ENCODE data around the gene ZNF785. TPM values are rescaled to one million over a fixed set of nuclear protein-coding genes. Genes with fewer than 3 reads are reported as not detected.

ZNF785 gene
- total and polyA plus RNA-seq, 2 of the 13 experiments (the other 11 are each of a cell fraction or from before 2014, with no cell fraction given) = 0.01 TPM; not detected in 1

DNA sequence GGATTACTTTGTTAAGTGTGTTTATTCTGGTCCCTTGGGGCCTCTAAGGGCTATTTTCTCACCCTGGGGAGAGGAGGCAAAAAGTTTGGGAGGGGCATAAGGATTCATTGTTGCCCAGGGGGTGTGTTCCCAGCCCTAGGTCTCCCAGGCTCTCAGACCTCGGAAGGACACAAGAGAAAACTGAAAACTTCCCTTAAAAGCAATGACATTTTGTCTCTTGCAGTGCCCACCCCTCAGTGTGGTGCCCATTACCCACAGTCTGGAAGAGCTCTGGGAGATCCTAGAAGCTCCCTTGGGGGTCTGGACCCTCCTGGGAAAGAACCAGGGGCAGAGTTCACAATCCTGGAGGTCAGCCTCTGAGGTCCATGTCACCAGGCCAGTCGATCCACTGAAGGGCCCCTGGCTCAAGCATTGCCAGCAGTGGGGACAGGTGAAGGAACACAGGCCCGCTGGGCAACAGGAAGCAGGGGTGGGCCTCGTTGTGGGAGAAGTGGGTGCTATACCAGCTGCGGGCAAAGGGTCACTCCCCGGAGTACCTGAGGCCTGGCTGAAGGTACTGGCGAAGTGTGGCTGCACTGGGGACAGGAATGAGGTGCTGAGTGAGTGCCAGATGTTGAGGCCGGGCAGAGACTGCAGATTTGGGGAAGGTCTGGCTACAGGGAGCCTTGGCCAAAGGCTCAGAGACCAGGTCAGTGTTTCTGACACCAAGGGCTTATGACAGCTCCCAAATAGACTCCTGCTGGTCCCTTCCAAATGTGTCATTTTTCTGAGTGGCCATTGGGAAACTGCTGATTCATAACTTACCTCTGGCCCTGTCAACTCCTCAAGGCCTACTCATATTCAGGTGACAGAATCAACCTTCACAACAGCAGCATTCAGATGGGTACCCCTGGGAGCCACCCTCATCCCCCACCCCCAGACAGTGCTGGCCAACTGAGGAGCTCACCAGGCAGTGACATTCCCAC is 46.2 kb downstream of the ZNF785 start (continued):
- TF ChIP-seq, protein P1, sequence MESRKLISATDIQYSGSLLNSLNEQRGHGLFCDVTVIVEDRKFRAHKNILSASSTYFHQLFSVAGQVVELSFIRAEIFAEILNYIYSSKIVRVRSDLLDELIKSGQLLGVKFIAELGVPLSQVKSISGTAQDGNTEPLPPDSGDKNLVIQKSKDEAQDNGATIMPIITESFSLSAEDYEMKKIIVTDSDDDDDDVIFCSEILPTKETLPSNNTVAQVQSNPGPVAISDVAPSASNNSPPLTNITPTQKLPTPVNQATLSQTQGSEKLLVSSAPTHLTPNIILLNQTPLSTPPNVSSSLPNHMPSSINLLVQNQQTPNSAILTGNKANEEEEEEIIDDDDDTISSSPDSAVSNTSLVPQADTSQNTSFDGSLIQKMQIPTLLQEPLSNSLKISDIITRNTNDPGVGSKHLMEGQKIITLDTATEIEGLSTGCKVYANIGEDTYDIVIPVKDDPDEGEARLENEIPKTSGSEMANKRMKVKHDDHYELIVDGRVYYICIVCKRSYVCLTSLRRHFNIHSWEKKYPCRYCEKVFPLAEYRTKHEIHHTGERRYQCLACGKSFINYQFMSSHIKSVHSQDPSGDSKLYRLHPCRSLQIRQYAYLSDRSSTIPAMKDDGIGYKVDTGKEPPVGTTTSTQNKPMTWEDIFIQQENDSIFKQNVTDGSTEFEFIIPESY (CRISPR knock-in tag; IDR thresholded peaks at IDR 0.05) = no peak
- 0 out of 2 replicates have a peak, but pooled peaks have one; percentile 20 for TF ChIP-seq KDM2A (CRISPR knock-in tag; IDR thresholded peaks at IDR 0.05; ENCODE audit: borderline replicate concordance, low read depth)
- peak; percentile 40; the same call in 1 of the 2 replicates for TF ChIP-seq POLR2AphosphoS5 (IDR thresholded peaks at IDR 0.05; ENCODE audit: low read depth, low read length)
- TF ChIP-seq EED (CRISPR knock-in tag; IDR thresholded peaks at IDR 0.05) = 0 out of 2 replicates have a peak, but pooled peaks have one; percentile 35
- TF ChIP-seq, protein P2, sequence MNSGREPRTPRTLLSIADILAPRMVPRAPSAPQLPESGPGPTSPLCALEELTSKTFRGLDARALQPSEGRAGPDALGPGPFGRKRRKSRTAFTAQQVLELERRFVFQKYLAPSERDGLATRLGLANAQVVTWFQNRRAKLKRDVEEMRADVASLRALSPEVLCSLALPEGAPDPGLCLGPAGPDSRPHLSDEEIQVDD (CRISPR knock-in tag; IDR thresholded peaks at IDR 0.05; ENCODE audit: borderline replicate concordance) = no peak
- TF ChIP-seq, protein P3, sequence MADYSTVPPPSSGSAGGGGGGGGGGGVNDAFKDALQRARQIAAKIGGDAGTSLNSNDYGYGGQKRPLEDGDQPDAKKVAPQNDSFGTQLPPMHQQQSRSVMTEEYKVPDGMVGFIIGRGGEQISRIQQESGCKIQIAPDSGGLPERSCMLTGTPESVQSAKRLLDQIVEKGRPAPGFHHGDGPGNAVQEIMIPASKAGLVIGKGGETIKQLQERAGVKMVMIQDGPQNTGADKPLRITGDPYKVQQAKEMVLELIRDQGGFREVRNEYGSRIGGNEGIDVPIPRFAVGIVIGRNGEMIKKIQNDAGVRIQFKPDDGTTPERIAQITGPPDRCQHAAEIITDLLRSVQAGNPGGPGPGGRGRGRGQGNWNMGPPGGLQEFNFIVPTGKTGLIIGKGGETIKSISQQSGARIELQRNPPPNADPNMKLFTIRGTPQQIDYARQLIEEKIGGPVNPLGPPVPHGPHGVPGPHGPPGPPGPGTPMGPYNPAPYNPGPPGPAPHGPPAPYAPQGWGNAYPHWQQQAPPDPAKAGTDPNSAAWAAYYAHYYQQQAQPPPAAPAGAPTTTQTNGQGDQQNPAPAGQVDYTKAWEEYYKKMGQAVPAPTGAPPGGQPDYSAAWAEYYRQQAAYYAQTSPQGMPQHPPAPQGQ (CRISPR knock-in tag; IDR thresholded peaks at IDR 0.05; ENCODE audit: borderline replicate concordance) = no peak
- TF ChIP-seq, protein P4, sequence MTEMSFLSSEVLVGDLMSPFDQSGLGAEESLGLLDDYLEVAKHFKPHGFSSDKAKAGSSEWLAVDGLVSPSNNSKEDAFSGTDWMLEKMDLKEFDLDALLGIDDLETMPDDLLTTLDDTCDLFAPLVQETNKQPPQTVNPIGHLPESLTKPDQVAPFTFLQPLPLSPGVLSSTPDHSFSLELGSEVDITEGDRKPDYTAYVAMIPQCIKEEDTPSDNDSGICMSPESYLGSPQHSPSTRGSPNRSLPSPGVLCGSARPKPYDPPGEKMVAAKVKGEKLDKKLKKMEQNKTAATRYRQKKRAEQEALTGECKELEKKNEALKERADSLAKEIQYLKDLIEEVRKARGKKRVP (CRISPR knock-in tag; IDR thresholded peaks at IDR 0.05) = no peak
- no peak for TF ChIP-seq ZNF776 (CRISPR knock-in tag; IDR thresholded peaks at IDR 0.05)
- TF ChIP-seq, protein P5, sequence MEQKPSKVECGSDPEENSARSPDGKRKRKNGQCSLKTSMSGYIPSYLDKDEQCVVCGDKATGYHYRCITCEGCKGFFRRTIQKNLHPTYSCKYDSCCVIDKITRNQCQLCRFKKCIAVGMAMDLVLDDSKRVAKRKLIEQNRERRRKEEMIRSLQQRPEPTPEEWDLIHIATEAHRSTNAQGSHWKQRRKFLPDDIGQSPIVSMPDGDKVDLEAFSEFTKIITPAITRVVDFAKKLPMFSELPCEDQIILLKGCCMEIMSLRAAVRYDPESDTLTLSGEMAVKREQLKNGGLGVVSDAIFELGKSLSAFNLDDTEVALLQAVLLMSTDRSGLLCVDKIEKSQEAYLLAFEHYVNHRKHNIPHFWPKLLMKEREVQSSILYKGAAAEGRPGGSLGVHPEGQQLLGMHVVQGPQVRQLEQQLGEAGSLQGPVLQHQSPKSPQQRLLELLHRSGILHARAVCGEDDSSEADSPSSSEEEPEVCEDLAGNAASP (CRISPR knock-in tag; IDR thresholded peaks at IDR 0.05; ENCODE audit: borderline replicate concordance) = no peak
- TF ChIP-seq NR3C1 (CRISPR knock-in tag; IDR thresholded peaks at IDR 0.05) = no peak
- TF ChIP-seq REPIN1 (CRISPR knock-in tag; IDR thresholded peaks at IDR 0.05; ENCODE audit: borderline replicate concordance, low read depth) = no peak
- no peak for TF ChIP-seq TBX3 (IDR thresholded peaks at IDR 0.05; ENCODE audit: borderline replicate concordance)
- TF ChIP-seq, protein P6, sequence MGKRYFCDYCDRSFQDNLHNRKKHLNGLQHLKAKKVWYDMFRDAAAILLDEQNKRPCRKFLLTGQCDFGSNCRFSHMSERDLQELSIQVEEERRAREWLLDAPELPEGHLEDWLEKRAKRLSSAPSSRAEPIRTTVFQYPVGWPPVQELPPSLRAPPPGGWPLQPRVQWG (CRISPR knock-in tag; IDR thresholded peaks at IDR 0.05; ENCODE audit: borderline replicate concordance, low read depth) = no peak
- no peak for TF ChIP-seq ADNP (CRISPR knock-in tag; IDR thresholded peaks at IDR 0.05)
- TF ChIP-seq, protein P7, sequence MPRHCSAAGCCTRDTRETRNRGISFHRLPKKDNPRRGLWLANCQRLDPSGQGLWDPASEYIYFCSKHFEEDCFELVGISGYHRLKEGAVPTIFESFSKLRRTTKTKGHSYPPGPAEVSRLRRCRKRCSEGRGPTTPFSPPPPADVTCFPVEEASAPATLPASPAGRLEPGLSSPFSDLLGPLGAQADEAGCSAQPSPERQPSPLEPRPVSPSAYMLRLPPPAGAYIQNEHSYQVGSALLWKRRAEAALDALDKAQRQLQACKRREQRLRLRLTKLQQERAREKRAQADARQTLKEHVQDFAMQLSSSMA (CRISPR knock-in tag; IDR thresholded peaks at IDR 0.05) = no peak
- TF ChIP-seq KLF6 (CRISPR knock-in tag; IDR thresholded peaks at IDR 0.05) = no peak
- no peak for TF ChIP-seq CHCHD3 (CRISPR knock-in tag; IDR thresholded peaks at IDR 0.05)
- no peak for TF ChIP-seq BCL6 (CRISPR knock-in tag; IDR thresholded peaks at IDR 0.05)
- TF ChIP-seq NCOR1 (IDR thresholded peaks at IDR 0.05; ENCODE audit: borderline replicate concordance, low read length) = no peak
